DOHH2 (cell line): ENCODE measurements around the gene MYEOV.

Source experiments
- EZH2phosphoT487 ChIP-seq: fragments of 200-600 bp; sonication (generic); IDR thresholded peaks from 2 replicates; pipeline ENCODE4 v1.6.1; 2017; ENCODE audit warnings: borderline replicate concordance, mild to moderate bottlenecking, antibody characterized with exemption, low read length, moderate library complexity, mixed read lengths
- TF ChIP-seq, protein P1 (sequence below): fragments of 200-600 bp; sonication (generic); IDR thresholded peaks from one replicate; pipeline ENCODE4 v1.5.1; 2014; ENCODE audit warnings: antibody characterized with exemption, mild to moderate bottlenecking, low read depth, low read length; ENCODE audit not compliant: poor library complexity, severe bottlenecking

DNA sequence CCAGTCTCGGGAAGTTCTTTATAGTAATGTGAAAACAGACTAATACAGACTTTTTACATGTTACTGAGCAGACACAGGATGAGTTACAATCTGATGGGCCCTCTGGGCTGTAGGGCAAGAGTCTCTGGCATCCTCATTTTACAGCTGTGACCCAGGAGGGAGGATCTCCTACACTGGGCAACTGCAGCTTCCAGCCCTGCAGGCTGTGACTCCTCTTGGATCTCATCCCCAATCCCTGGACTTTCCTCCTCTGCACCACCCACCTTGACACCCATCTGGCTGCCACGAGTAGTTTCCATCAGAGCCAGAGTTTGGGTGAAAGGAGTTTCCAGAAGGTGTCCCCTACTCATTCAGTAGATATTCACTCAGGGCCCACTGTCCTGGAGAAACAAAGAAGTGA lies 48.9 kb upstream of the MYEOV start:
- TF ChIP-seq, protein P1, sequence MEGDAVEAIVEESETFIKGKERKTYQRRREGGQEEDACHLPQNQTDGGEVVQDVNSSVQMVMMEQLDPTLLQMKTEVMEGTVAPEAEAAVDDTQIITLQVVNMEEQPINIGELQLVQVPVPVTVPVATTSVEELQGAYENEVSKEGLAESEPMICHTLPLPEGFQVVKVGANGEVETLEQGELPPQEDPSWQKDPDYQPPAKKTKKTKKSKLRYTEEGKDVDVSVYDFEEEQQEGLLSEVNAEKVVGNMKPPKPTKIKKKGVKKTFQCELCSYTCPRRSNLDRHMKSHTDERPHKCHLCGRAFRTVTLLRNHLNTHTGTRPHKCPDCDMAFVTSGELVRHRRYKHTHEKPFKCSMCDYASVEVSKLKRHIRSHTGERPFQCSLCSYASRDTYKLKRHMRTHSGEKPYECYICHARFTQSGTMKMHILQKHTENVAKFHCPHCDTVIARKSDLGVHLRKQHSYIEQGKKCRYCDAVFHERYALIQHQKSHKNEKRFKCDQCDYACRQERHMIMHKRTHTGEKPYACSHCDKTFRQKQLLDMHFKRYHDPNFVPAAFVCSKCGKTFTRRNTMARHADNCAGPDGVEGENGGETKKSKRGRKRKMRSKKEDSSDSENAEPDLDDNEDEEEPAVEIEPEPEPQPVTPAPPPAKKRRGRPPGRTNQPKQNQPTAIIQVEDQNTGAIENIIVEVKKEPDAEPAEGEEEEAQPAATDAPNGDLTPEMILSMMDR, result no peak
- no peak for TF ChIP-seq EZH2phosphoT487
